Stimulated activated CD8-positive, alpha-beta memory T cell treated with anti-CD3 and anti-CD28 coated beads, Interleukin-2, amount 100 ng/mL, for 1 hour (primary cell): ENCODE measurements around the gene GAPDH.
"Not testable (repeated sequence)": the region's sequence is repeated elsewhere in the genome, so short reads cannot be mapped to it uniquely, and the experiment has no call there.

Experiments used
- DNase-seq, 2 donors: peaks; one replicate each; pipeline ENCODE4 v3.0.0-alpha.2; 2020; ENCODE audit warnings: low read depth in 2 of 2

Gene GAPDH

DNA sequence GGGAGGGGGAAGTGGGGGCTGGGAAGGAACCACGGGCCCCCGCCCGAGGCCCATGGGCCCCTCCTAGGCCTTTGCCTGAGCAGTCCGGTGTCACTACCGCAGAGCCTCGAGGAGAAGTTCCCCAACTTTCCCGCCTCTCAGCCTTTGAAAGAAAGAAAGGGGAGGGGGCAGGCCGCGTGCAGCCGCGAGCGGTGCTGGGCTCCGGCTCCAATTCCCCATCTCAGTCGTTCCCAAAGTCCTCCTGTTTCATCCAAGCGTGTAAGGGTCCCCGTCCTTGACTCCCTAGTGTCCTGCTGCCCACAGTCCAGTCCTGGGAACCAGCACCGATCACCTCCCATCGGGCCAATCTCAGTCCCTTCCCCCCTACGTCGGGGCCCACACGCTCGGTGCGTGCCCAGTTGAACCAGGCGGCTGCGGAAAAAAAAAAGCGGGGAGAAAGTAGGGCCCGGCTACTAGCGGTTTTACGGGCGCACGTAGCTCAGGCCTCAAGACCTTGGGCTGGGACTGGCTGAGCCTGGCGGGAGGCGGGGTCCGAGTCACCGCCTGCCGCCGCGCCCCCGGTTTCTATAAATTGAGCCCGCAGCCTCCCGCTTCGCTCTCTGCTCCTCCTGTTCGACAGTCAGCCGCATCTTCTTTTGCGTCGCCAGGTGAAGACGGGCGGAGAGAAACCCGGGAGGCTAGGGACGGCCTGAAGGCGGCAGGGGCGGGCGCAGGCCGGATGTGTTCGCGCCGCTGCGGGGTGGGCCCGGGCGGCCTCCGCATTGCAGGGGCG, at the start of gene GAPDH:
GAPDH (plus strand) TSS at position 595 of the 772 bp plus-strand sequence. CDS start 316 bp downstream, outside the sequence.
- DNase-seq: peak; percentile 66 to 70

DNA sequence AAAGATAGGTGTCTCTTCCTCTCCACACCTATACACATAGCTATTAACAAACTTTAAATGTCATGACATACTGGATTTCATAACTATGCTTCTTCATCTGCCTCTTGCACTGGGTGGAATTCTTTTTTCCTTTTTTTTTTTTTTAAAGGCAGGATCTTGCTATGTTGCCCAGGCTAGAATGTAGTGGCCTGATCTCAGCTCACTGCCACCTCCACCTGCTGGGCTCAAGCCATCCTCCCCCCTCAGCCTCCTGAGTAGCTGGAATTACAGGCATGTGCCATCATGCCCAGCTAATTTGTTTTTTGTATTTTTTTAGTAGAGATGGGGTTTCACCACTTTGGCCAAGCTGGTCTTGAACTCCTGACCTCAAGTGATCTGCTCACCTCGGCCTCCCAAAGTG, 46.1 kb upstream of the GAPDH start:
- no peak for DNase-seq

DNA sequence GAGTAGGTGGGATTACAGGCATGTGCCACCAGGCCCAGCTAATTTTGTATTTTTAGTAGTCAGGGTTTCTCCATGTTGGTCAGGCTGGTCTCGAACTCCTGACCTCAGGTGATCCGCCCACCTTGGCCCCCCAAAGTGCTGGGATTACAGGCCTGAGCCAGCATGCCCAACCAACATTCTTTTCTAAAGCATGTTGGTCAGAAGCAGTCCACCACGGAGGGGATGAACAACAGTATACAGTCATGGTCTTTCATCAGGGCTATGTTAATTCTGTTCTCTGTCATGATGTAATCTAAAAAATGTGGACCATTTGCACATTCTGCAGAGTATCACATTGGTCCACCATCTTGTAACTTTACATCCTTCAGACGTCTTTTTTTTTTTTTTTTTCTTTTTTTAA, 44.9 kb upstream of the GAPDH start:
- DNase-seq: no peak

DNA sequence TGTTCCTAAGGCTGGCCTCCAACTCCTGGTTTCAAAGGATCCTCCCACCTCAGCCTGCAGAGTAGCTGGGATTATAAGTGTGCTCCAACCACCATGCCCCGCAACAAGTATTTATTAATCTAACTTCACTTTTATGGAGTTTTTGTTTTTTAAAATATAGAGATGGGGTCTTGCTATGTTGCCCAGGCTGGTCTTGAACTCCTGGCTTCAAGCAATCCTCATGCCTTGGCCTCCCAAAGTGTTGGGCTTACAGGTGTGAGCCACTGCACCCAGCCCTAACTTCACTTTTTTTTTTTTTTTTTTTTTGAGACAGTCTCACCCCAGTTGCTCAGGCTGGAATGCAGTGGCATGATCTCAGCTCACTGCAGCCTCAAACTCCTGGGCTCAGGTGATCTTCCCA, 43.6 kb upstream of the GAPDH start:
- DNase-seq: not testable (repeated sequence)

DNA sequence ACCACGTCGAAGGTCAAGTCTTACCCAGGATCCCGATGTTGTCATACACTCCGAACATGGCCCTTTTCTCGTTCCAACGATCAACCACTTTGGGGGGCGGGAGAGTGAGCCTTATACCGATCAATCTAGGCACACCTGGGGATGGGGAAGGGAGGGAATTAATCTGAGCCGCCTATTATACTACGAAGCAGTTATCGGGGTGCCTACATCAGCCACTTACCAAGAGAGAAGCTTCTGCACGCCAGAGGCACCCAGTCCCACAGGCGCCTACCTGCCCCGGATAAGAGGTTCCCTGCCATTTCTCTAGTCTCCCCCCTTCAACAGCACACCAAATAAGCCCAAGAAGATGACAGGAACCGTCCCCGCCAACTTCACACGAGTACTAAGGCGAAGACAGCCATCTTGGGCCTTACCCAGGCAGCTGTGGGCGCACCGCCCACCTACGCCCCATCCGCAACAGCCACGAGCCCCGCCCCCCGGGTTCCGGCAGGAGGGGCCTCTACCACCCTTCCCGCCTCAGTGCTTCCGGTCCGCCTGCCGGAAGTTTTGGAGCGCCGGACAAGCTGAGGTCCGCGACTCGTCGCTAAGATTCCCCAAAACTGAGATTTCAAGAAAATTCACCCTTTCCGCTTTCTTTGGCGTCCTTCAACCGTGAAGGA, 41.4 kb upstream of the GAPDH start, which contains the start of gene MRPL51:
MRPL51 (minus strand) TSS at position 425 of the 659 bp plus-strand sequence; CDS start at position 299, 126 bp downstream.
- peak; percentile 88 to 94 for DNase-seq

DNA sequence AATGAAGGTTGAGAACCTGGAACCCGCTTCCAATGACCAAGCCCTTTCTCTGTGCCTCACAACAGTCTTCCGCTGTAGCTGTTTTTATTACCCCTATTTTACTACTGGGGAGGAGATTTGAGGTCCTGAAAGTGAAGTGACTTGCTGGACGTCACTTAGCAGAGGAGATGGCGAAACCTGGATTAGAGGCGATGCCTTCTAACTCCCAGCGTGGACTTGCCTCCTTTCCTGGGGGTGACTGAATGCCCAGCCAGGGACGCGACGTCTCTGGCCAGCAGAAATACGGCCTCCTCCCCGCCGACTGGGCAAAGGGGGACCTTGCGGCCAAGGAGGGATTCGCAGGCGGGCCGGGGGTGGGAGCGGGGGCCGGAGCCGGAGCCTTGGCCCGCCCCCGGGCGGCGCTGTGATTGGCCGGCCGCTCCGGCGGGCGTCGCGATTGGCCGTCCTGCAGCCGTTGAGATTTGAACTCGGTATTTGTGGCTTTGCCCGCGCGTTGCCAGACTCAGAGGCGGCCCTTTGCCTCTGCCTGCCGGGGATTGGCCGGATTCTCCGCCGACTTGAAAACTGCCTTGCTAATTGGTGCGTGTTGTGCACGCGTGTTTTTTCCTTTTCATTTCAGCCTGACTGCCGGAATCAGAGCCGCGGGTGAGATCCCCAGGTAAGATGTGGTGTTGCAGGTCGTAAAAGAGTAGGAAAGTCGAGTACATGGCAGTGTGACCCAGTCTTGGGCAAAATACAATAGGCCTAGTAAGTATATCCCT, 40.6 kb upstream of the GAPDH start, which contains the start of gene NCAPD2:
NCAPD2 (plus strand) TSS at position 606 of the 761 bp plus-strand sequence. CDS start 997 bp downstream, outside the sequence.
- DNase-seq: peak; percentile 89

DNA sequence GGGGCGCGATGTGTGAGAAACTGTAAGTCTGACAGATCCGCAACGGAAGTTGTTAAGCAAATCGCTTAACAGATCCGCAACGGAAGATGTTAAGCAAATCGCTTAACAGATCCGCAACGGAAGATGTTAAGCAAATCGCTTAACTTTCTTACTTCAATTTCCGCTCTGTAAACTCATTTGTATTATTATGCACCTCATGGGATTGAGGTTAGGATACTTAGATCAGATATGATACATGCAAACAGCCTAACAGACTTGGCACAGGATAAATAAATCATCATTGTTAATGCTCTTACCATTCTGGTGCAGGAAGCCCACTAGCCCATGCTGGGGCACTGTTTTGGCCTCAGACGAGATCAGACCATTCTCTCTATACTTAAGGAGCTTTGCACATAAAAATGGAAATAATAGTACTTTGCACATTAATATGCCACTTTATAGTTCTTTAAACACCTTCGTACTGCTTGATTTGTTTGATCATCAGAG, 40.0 kb upstream of the GAPDH start:
- DNase-seq: no peak

DNA sequence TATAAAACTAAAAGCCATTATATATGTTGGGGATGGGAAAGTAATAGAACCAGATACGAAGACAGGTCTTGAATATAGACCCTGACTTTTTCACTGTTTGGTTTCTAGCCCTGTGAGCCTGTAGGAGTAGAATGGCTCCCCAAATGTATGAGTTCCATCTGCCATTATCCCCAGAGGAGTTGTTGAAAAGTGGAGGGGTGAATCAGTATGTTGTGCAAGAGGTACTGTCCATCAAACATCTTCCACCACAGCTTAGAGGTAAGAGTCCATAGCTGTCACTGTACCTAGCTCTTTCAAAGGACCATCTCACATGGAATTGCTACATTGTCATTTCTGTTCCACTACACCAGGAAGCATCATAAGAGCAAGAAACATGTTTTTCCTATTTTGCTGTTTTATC, 39.3 kb upstream of the GAPDH start:
- DNase-seq: no peak

DNA sequence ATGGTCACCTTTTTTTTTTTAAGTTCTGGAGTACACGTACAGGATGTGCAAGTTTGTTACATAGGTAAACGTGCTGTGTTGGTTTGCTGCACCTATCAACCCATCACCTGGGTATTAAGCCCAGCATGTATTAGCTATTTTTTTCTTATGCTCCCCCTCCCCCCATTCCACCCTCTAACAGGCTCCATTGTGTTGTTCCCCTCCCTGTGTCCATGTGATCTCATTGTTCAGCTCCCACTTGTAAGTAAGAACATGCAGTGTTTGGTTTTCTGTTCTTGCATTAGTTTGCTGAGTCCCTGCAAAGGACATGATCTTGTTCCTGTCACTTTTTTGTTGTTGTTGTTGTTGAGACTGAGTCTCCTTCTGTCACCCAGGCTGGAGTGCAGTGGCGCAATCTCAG, 37.0 kb upstream of the GAPDH start:
- DNase-seq: not testable (repeated sequence)

DNA sequence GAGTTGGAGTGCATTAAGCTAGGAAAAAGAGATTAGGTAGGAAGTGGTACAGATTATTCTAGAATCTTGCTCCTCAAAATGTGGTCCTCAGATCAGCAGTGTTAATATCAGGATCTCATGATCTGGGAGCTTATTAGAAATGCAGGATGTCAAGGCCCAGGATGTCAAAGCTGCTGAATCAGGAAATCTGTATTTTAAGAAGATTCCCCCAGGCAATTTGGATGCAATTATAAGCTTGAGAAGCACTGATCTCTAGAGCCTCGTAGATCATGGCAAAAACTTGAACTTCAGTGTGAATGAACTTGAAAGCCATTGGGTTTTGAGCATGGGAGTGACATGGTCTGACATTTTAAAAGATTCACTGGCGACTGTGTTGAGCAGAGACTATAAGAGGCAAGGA, 33.9 kb upstream of the GAPDH start:
- no peak for DNase-seq

DNA sequence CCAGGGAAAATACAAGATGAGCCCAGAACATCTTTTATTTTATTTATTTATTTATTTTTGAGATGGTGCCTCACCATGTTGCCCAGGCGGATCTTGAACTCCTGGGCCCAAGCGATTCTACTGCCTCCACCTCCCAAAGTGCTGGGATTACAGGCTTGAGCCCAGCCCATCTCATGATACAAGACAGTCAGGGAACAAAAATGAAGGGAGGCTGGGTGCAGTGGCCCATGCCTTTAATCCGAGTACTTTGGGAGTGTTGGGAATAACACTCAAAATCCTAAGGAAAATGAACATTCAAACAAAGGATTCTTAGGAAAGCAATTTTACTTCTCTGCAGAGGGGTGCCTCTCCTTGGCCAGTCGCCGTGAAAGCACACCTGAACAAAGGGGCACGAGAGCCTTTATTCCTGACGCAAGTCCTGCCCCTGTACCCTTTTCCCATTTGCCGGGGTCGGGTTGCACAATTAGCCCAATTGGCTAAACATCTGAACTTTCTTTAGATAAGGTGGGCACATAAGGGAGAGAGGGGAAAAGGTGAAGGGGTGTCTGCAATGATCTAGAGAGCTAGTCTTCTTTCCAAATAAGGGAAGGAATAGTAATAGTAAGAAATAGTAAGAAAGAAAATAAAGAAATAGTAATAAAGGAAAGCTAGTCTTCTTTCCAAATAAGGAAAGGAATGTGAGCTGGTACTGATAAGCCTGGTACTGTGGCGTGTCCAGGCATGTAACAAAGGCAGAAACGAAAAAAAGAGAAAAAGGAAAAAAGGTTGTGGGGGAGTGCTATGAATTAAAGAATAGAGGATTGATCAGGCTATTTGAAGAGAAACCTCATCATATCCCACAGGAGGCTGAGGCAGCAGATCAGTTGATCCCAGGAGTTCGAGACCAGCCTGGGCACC, 27.0 kb upstream of the GAPDH start:
- no peak for DNase-seq

DNA sequence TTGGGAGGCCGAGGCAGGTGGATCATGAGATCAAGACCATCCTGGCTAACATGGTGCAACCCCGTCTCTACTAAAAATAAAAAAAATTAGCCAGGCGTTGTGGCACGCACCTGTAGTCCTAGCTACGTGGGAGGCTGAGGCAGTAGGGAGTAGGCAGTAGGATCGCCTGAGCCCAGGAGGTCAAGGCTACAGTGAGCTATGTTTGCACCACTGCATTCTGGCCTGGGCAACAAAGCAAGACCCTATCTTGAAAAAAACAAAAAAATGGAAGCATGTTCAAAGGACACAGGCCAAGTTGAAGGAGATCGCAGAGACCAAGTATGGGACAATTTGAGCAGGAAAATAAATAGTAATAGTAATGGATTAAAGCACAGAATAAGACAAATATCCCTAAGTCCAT, 26.2 kb upstream of the GAPDH start:
- DNase-seq: no peak

DNA sequence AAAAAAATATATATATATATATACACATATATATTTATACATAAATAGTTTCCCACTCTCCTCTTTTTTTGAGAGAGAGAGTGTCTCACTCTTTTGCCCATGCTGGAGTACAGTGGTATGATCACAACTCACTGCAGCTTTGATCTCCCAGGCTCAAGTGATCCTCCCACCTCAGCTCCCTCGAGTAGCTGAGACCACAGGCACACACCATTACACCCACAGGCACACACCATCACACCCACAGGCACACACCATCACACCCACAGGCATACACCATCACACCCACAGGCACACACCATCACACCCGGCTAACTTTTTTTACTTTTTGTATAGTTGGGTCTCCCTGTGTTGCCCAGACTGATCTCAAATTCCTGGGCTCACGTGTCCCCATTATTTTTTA, 14.1 kb upstream of the GAPDH start:
- no peak for DNase-seq

DNA sequence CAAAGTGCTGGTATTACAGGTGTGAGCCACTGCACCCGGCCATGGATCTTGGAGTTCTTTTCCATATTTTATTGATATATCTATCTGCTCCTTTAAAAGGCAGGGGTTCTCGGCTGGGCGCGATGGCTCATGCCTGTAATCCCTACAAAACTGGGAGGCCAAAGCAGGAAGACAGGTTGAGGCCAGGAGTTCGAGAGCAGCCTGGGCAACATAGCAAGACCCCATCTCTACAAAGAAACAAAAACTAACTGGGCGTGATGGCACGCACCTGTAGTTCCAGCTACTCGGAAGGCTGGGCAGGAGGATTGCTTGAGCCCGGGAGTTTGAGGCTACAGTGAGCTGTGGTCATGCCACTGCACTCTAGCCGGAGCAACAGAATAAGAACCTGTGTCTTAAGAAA, 12.1 kb upstream of the GAPDH start:
- DNase-seq: no peak

DNA sequence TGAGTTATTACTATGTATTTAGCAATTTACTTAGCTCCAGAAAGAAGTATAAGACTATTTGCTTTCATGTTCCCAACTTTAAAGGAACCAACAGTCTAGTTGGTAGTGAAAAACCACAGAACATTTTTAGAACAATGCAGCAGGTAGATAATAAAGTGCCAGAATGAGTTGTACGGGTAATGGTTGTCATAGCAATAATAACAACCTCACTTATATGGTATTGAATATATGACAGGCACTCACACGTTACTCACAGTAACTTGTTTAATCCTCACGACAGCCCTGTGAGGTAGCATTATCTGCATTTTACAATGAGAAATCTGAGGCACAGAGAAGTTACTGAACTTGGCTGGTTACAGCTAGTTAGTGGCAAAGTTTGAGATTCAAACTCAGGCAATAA, 10.6 kb upstream of the GAPDH start:
- DNase-seq: no peak

DNA sequence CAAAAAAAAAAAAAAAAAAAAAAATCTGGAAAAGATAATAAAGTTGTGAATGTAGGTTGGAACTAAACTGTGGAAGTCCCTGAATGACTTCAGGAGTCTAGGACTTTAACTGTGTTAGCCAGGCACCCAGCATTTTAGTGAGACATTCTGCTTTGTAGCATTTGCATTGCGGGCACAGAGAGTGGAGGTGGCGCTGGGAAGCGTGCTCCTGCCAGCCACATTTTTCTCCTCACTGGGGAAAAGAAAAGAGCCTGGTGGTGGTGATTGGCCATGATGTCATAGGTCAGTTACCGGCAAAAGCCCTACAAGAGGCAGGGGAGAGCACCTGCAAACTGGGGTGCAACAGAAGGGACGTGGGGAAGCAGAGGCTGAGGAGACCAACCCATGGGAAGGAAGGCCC, 9.7 kb upstream of the GAPDH start:
- DNase-seq: no peak

DNA sequence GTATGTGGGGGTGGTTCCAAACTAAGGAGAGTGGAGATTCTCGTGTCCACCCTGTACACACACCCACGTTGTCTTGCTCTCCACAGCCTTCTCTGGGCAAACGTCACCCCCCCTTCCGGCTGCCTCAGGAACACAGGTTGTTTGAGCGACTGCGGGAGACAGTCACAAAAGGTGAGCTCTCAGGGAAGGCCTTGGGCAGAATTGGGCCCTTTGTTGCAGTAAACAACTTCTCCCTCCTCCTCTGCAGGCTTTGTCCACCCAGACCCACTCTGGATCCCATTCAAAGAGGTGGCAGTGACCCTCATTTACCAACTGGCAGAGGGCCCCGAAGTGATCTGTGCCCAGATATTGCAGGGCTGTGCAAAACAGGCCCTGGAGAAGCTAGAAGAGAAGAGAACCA, 8.1 kb upstream of the GAPDH start:
- DNase-seq: no peak

DNA sequence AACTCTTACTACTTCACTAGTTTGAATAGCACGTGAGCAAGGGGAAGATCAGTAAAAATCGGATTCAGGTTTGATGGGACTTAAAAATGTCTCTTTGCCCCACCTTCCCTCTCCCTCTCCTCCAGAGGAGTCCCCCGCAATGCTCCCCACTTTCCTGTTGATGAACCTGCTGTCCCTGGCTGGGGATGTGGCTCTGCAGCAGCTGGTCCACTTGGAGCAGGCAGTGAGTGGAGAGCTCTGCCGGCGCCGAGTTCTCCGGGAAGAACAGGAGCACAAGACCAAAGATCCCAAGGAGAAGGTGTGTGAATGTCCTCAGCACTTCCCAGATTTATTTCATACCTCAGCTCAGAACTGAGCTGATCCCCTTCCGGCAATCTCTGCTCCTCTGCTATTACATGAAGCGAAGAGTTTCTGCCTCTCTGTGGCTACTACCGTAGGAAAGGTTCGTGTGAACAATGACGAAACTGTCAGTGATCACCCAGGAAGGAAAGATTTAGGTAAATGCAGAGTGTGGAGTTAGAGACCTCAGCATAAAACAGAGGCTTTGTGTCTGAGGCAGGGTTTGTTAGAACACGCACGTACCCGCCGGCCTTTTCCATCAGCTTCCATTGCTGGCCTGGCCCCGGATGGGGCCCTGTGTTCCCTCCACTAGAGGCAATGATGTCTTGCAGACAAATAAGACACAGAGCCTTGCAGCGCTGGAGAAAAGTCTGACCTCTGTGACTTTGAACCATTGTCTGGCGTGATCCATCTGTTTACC, 7.4 kb upstream of the GAPDH start:
- no peak for DNase-seq

DNA sequence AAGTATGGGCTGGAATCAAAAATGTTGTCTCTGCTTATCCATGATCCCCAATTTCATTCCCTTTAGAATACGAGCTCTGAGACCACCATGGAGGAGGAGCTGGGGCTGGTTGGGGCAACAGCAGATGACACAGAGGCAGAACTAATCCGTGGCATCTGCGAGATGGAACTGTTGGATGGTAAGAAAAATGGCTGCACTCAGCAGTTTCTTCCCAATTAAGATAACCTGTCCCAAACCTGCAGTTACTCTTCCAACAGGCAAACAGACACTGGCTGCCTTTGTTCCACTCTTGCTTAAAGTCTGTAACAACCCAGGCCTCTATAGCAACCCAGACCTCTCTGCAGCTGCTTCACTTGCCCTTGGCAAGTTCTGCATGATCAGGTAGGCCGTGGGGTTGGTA, 6.6 kb upstream of the GAPDH start:
- no peak for DNase-seq

DNA sequence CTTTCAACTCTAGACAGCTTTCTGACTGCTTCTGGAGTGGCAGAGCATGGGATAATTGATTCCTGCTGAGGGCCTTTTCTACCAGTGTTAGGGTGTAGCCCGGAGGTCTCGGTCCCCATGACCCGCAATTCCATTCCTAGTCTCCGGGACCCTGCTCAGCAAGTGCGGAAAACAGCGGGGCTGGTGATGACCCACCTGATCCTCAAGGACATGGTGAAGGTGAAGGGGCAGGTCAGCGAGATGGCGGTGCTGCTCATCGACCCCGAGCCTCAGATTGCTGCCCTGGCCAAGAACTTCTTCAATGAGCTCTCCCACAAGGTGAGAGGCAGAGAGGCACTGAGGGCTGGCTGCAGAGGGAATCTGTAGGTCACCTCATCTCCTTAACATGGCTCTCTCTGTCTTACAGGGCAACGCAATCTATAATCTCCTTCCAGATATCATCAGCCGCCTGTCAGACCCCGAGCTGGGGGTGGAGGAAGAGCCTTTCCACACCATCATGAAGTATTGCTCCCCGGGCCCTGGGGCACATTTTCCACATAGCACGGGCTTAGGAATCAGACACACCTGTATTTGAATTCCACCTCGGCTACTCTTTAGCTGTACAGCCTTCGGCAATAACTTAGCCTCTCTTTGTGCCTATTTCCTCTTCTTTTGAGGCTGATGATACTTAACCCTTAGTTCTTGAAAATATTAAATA, 5.6 kb upstream of the GAPDH start:
- DNase-seq: no peak
